ENCODE results near the gene SLC25A14.

DNA sequence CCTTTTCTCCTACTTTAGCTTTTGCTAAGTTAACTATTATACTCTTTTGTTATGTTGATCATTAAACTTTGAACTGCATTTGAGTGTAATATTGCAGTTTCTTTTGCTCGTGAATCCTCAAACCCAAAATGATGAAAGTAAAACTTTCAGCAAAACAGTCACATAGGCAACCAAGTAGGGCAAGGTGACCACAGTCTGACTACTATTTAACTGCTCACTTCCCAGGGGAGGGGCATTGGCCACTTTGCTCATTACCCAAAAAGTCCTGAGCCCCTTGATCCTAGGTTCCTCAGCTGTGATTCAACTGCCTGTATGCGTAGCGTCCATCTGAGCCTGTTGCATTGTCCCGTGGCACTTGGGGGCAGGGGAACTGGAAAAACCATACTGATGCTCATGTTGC, 79.0 kb downstream of the SLC25A14 start:
- TF ChIP-seq, protein P1, sequence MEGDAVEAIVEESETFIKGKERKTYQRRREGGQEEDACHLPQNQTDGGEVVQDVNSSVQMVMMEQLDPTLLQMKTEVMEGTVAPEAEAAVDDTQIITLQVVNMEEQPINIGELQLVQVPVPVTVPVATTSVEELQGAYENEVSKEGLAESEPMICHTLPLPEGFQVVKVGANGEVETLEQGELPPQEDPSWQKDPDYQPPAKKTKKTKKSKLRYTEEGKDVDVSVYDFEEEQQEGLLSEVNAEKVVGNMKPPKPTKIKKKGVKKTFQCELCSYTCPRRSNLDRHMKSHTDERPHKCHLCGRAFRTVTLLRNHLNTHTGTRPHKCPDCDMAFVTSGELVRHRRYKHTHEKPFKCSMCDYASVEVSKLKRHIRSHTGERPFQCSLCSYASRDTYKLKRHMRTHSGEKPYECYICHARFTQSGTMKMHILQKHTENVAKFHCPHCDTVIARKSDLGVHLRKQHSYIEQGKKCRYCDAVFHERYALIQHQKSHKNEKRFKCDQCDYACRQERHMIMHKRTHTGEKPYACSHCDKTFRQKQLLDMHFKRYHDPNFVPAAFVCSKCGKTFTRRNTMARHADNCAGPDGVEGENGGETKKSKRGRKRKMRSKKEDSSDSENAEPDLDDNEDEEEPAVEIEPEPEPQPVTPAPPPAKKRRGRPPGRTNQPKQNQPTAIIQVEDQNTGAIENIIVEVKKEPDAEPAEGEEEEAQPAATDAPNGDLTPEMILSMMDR (IDR thresholded peaks at IDR 0.05): no peak
- TF ChIP-seq EP300 (IDR thresholded peaks at IDR 0.05) (no peak), SMC3 (IDR thresholded peaks at IDR 0.05) (no peak), MYC (IDR thresholded peaks at IDR 0.05; ENCODE audit: borderline replicate concordance, low read length) (no peak), HOXA7 (CRISPR knock-in tag; IDR thresholded peaks at IDR 0.05) (no peak), CBX8 (IDR thresholded peaks at IDR 0.05) (no peak), KDM1A (IDR thresholded peaks at IDR 0.05; ENCODE audit: low read depth) (no peak), ESRRA (IDR thresholded peaks at IDR 0.05; ENCODE audit: borderline replicate concordance, low read length) (no peak), POLR2A (IDR thresholded peaks at IDR 0.05; ENCODE audit: low read length) (no peak), HOXB5 (CRISPR knock-in tag; IDR thresholded peaks at IDR 0.05) (no peak), CHD2 (IDR thresholded peaks at IDR 0.05; ENCODE audit: low read length, partially characterized antibody) (no peak), RFX5 (IDR thresholded peaks at IDR 0.05) (no peak)
- TF ChIP-seq, protein P2, sequence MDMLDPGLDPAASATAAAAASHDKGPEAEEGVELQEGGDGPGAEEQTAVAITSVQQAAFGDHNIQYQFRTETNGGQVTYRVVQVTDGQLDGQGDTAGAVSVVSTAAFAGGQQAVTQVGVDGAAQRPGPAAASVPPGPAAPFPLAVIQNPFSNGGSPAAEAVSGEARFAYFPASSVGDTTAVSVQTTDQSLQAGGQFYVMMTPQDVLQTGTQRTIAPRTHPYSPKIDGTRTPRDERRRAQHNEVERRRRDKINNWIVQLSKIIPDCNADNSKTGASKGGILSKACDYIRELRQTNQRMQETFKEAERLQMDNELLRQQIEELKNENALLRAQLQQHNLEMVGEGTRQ (IDR thresholded peaks at IDR 0.05): no peak

Data from A549 (cell line).